ENCODE measurements around the gene L3MBTL4.

DNA sequence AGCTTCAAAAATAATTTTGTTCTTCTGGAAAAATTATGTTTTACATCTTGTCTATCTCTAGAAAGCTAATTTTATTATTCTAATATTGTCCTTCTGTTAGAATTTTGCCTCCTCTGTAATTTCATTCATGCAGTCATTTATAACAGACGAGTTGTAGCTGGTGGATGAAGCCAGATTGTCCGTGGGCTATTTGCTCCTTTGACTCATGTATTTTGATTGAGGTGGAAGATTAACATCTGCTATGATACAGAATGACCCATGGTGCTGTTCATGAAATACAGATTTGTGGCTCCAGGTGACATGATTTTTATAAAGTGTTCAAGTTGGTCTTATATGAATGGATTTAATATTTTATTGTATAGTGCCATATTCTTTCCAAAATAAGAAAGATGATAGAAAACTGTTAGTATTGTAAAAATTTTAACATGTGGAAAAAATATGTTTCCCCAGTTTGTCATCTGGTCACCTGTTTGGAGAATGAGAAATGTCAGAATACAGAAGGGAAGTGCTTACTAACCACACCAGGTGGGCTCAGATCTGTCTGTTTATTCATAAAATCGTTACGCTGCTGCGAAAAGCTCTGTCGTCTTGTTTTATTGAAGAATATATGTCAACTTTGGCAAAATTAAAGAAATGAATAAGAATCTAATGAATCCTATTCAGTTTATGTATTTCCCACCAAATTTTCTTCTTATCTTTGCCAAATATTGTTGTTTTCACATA lies 20.4 kb upstream of the L3MBTL4 start:
- TF ChIP-seq, protein P1, sequence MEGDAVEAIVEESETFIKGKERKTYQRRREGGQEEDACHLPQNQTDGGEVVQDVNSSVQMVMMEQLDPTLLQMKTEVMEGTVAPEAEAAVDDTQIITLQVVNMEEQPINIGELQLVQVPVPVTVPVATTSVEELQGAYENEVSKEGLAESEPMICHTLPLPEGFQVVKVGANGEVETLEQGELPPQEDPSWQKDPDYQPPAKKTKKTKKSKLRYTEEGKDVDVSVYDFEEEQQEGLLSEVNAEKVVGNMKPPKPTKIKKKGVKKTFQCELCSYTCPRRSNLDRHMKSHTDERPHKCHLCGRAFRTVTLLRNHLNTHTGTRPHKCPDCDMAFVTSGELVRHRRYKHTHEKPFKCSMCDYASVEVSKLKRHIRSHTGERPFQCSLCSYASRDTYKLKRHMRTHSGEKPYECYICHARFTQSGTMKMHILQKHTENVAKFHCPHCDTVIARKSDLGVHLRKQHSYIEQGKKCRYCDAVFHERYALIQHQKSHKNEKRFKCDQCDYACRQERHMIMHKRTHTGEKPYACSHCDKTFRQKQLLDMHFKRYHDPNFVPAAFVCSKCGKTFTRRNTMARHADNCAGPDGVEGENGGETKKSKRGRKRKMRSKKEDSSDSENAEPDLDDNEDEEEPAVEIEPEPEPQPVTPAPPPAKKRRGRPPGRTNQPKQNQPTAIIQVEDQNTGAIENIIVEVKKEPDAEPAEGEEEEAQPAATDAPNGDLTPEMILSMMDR (IDR thresholded peaks at IDR 0.05) = no peak
- no peak for TF ChIP-seq POLR2A (IDR thresholded peaks at IDR 0.05)

Measured in body of pancreas (tissue), 4 donors.